ENCODE results near the gene COL10A1. TPM values are rescaled to one million over a fixed set of nuclear protein-coding genes. Genes with fewer than 3 reads are reported as not detected.

Gene COL10A1
- total and polyA plus RNA-seq, 7 donors = not detected

- Histone ChIP-seq H3K4me3 (no peak overlapping the region), H3K36me3 (no peaks in the 10 kb centered on the region), H3K27me3 (no peaks in the 10 kb centered on the region), H3K27ac (no peak overlapping the region), H3K4me1 (no peaks in the 10 kb centered on the region), H3K9me3 (no peaks in the 10 kb centered on the region)
- TF ChIP-seq POLR2AphosphoS5 (IDR thresholded peaks at IDR 0.05) (no peak), POLR2A (IDR thresholded peaks at IDR 0.05) (no peak), EP300 (IDR thresholded peaks at IDR 0.05) (no peak)
- TF ChIP-seq, protein P1, sequence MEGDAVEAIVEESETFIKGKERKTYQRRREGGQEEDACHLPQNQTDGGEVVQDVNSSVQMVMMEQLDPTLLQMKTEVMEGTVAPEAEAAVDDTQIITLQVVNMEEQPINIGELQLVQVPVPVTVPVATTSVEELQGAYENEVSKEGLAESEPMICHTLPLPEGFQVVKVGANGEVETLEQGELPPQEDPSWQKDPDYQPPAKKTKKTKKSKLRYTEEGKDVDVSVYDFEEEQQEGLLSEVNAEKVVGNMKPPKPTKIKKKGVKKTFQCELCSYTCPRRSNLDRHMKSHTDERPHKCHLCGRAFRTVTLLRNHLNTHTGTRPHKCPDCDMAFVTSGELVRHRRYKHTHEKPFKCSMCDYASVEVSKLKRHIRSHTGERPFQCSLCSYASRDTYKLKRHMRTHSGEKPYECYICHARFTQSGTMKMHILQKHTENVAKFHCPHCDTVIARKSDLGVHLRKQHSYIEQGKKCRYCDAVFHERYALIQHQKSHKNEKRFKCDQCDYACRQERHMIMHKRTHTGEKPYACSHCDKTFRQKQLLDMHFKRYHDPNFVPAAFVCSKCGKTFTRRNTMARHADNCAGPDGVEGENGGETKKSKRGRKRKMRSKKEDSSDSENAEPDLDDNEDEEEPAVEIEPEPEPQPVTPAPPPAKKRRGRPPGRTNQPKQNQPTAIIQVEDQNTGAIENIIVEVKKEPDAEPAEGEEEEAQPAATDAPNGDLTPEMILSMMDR (IDR thresholded peaks at IDR 0.05) = no peak
- WGBS, 2 donors = 45 to 47% methylated on average over 1 of the region's 1 CpG
- DNase-seq = no peak
- intact Hi-C loops (cut with DNase I) = no loop called here
Observed at GRCh38 chr6:116072368-116072767, 53.6 kb downstream of the COL10A1 start.

- H3K36me3 ChIP-seq = no peaks in the 10 kb centered on the region
- no peak for DNase-seq
- no peaks in the 10 kb centered on the region for H3K4me1 ChIP-seq
- intact Hi-C loops (cut with DNase I) = no loop called here
- H3K27ac ChIP-seq = no peak overlapping the region
- H3K27me3 ChIP-seq = no peaks in the 10 kb centered on the region
- TF ChIP-seq, protein P1 (IDR thresholded peaks at IDR 0.05) = no peak
- TF ChIP-seq EP300 (IDR thresholded peaks at IDR 0.05) (no peak), POLR2AphosphoS5 (IDR thresholded peaks at IDR 0.05) (no peak), POLR2A (IDR thresholded peaks at IDR 0.05) (no peak)
- H3K4me3 ChIP-seq = no peak overlapping the region
- WGBS, 2 donors = 75 to 83% methylated on average over 2 of the region's 2 CpGs
- no peaks in the 10 kb centered on the region for H3K9me3 ChIP-seq
Observed at GRCh38 chr6:116070616-116071389, 55.1 kb downstream of the COL10A1 start.

- WGBS, 2 donors = 96 to 97% methylated on average over 1 of the region's 1 CpG
- DNase-seq = no peak
- no peaks in the 10 kb centered on the region for H3K36me3 ChIP-seq
- no peak overlapping the region for H3K4me3 ChIP-seq
- H3K9me3 ChIP-seq = no peaks in the 10 kb centered on the region
- H3K27me3 ChIP-seq = no peaks in the 10 kb centered on the region
- H3K27ac ChIP-seq = no peak overlapping the region
- no peaks in the 10 kb centered on the region for H3K4me1 ChIP-seq
- no peak for TF ChIP-seq EP300 (IDR thresholded peaks at IDR 0.05)
- TF ChIP-seq POLR2AphosphoS5 (IDR thresholded peaks at IDR 0.05) = no peak
- TF ChIP-seq, protein P1 (IDR thresholded peaks at IDR 0.05) = no peak
- no peak for TF ChIP-seq POLR2A (IDR thresholded peaks at IDR 0.05)
- intact Hi-C loops (cut with DNase I) = no loop called here
Observed at GRCh38 chr6:116070101-116070500, 55.8 kb downstream of the COL10A1 start.

Other genes with a start within 250 kb of the COL10A1 start
- under 1 TPM; 0.16 to 0.71 (median 0.41) TPM for gene FRK, start 65.2 kb downstream of the COL10A1 start, total RNA-seq
- 1 to 10 TPM; 3.2 to 6.5 (median 3.6) TPM for gene FRK, start 65.2 kb downstream of the COL10A1 start, polyA plus RNA-seq
- gene NT5DC1, start 25.3 kb downstream of the COL10A1 start, total RNA-seq = 10 to 100 TPM in 1 of 4 donors, 1 to 10 TPM in 3; 8.2 to 21.7 (median 8.8) TPM
- gene NT5DC1, start 25.3 kb downstream of the COL10A1 start, polyA plus RNA-seq = 10 to 100 TPM in 2 of 3 donors, 1 to 10 TPM in 1; 9.9 to 21.0 (median 17.5) TPM
- 10 to 100 TPM; 15.1 to 18.5 (median 15.5) TPM for gene TSPYL4, start 127.9 kb upstream of the COL10A1 start, total RNA-seq
- 10 to 100 TPM in 1 of 3 donors, 1 to 10 TPM in 2; 3.0 to 10.4 (median 4.2) TPM for gene TSPYL4, start 127.9 kb upstream of the COL10A1 start, polyA plus RNA-seq
- 10 to 100 TPM; 52.8 to 79.6 (median 65.8) TPM for gene TSPYL1, start 153.8 kb upstream of the COL10A1 start, total RNA-seq
- gene TSPYL1, start 153.8 kb upstream of the COL10A1 start, polyA plus RNA-seq = 10 to 100 TPM; 24.6 to 39.0 (median 30.1) TPM
- gene DSE, start 244.8 kb upstream of the COL10A1 start, total RNA-seq = 10 to 100 TPM; 17.9 to 29.5 (median 25.6) TPM
- 1 to 10 TPM; 2.5 to 7.6 (median 5.4) TPM for gene DSE, start 244.8 kb upstream of the COL10A1 start, polyA plus RNA-seq

All from sigmoid colon (tissue), 7 donors.